GM06990 (cell line): Measurements from ENCODE around the gene KCNC1.

Experiments used
- DNase-seq: peaks from one replicate; pipeline ENCODE4 v3.0.0-alpha.2; 2011; ENCODE audit not compliant: insufficient read length; ENCODE audit errors: extremely low read depth
- H3K27me3 ChIP-seq: replicated peaks from 2 replicates; pipeline ENCODE4 v1.6.0; 2011; ENCODE audit warnings: low read length; ENCODE audit not compliant: control insufficient read depth, insufficient read depth
- H3K36me3 ChIP-seq: 2 replicates; pipeline ENCODE4 v1.5.1; 2011; ENCODE audit warnings: low read length; ENCODE audit not compliant: control insufficient read depth, insufficient read depth
- H3K4me3 ChIP-seq: replicated peaks from 2 replicates; pipeline ENCODE4 v1.5.1; 2011; ENCODE audit warnings: low read depth, mild to moderate bottlenecking, control low read depth, low read length
- TF ChIP-seq, protein P1 (sequence below): IDR thresholded peaks from 2 replicates; pipeline ENCODE4 v1.5.1; 2011; ENCODE audit warnings: low read length, control low read depth, mild to moderate bottlenecking, inconsistent platforms; ENCODE audit not compliant: insufficient read depth, poor library complexity, severe bottlenecking

The KCNC1 gene

DNA sequence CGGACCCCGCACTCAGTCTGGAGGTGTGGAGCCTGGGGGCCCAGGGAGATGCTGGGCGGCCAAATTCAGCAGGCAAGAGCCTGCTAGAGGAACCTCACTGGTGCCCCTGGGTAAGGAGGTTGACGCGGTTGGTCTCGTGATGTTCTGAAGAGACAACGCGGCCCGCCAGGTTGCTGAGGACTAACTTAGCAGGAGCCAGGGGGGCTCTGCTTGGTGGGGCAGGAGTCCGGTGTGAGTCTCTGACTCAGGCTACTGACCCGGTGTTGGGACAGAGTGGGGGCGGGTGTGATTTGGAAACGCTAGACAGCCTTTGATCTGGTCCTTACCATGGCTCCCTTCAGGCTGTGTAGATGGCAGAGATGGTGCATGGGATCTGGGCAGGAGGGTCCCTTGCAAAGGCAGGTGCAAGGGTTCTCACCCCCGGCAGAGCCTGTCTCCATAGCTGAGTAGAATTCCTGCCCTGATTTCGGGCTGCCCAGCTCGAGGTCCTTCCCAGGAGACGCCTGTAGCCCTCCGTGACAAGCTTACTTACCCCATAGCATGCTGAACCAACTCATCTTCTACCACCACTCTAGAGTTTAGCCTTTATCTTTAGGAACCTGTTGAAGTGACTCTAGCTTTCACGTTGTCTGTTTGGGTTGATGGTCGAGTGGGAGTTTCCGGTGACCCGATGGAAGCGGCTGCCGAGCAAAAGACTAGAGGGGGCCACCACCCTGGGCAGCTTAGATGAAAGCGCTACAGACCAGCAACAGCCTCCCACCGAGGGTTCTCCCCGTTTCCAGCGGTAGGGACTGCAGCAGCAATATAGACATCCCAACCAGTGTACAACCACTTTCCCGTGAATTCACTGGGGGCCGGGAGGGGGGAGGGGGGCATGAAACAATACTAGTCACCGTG is 38.4 kb downstream of the KCNC1 start:
- no peak overlapping the region for H3K4me3 ChIP-seq
- TF ChIP-seq, protein P1, sequence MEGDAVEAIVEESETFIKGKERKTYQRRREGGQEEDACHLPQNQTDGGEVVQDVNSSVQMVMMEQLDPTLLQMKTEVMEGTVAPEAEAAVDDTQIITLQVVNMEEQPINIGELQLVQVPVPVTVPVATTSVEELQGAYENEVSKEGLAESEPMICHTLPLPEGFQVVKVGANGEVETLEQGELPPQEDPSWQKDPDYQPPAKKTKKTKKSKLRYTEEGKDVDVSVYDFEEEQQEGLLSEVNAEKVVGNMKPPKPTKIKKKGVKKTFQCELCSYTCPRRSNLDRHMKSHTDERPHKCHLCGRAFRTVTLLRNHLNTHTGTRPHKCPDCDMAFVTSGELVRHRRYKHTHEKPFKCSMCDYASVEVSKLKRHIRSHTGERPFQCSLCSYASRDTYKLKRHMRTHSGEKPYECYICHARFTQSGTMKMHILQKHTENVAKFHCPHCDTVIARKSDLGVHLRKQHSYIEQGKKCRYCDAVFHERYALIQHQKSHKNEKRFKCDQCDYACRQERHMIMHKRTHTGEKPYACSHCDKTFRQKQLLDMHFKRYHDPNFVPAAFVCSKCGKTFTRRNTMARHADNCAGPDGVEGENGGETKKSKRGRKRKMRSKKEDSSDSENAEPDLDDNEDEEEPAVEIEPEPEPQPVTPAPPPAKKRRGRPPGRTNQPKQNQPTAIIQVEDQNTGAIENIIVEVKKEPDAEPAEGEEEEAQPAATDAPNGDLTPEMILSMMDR = no peak
- H3K27me3 ChIP-seq = no peaks in the 10 kb centered on the region
- no peaks in the 10 kb centered on the region for H3K36me3 ChIP-seq
- DNase-seq = no peak

DNA sequence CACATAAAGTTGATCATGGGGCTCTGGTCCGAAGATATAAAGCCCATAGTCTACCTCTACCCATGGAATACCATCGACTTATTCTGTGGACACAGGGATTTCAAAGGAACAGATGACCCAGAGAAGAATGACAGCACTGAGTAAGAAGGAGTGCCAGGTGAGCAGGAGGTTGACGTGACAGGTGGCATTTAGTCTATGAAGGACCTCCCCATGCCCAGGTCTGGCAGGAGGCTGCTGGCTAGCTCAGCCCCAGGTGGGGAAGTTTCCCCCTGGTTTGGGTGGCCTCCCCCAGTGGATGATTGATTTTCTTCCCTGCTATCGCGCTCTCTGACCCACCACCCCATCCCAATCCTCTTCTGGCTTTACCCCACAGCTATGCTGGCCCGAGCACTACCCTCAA is 39.1 kb downstream of the KCNC1 start:
- H3K4me3 ChIP-seq = no peak overlapping the region
- TF ChIP-seq, protein P1 = no peak
- no peaks in the 10 kb centered on the region for H3K27me3 ChIP-seq
- no peak for DNase-seq
- H3K36me3 ChIP-seq = no peaks in the 10 kb centered on the region

DNA sequence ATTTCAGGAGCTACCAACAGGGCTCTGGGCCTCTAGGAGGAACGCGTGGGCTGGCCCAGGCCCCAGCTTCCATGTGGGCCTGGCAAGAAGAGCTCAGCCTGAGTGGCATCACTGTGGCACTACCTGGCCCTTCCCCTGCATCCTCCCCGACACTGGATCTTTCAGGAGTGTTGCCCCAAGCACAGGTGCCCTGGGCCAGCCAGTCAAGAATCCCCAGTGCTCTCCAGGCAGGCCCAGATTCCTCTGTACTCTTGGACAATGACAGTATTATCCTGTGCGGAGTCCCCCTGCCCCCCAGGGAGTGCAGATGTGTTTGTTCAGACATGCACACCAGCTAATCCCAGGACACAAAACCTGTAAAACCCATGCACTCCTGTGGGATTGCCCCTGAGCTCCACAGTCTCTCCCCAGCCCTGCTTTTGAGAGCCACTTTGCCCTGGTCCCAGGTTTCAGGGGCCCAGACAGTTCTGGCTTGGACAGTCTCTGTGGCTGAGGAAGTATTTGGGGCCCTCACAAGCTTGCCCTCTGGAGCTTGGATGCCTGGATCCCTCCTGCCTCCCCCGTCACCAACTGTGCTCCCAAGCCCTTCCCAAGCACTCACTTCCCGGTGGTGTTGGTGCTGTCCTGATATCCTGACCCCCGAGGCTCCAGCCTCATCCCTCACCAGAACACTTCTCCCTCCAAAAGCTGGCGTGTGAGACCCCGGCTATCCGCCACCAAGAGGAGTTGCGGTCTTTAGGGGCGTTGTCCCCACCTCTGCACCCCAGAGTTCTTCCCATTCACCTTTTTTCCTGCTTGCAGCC is 39.9 kb downstream of the KCNC1 start:
- H3K27me3 ChIP-seq = no peaks in the 10 kb centered on the region
- H3K4me3 ChIP-seq = no peak overlapping the region
- H3K36me3 ChIP-seq = no peaks in the 10 kb centered on the region
- TF ChIP-seq, protein P1 = no peak
- DNase-seq = no peak

DNA sequence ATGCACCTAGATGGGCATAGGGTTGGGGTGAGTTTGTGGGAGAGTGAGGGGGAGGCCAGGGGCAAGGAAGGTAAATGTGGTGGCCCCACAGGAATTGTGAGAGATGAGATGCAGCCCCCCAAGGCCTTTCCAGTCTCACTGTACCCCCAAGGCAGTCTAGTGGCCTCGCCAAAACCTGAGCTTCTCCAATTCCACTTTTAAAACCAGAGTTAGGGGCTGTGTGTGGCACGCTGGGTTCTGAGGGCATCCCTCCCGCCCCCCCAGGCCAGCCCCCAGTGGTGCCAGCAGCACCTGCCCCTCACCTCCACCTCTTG is 40.4 kb downstream of the KCNC1 start:
- Histone ChIP-seq H3K4me3 (no peak overlapping the region), H3K27me3 (no peaks in the 10 kb centered on the region), H3K36me3 (no peaks in the 10 kb centered on the region)
- TF ChIP-seq, protein P1 = no peak
- no peak for DNase-seq

DNA sequence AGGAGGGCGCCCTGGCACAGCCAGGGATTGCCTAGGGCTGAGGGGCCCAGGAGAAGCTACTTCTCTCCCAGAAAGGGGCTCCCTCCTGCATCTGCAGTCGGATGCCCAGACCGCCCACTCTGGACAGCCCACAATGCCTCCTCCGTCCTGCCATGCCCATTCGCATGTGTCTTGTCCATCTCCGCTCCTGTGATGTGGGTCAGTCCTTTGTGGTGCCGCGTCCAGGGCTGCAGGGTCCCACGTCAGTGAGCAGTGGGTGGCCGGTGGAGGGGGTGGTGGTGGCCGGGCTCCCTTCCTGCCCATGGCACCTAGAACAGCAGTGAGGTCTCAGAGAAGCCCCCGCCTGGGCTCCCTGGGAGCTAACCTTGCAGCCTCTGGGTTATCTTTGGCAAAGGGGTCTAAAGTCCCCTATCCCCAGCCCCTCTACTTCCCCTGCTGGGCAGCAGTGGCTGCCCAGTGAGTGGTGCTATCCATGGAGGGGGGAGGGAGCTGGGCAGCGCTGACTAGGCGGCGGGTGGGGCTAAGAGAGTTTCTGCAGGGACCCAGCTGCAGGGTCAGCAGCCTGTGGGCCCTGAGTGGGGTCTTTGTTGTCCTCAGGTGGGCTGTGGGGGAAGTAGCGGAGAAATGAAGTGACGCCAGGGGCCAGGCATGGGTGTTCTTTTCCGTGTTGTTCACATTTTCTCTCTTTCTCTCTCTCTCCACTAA is 41.1 kb downstream of the KCNC1 start:
- Histone ChIP-seq H3K36me3 (no peaks in the 10 kb centered on the region), H3K27me3 (no peaks in the 10 kb centered on the region), H3K4me3 (no peak overlapping the region)
- TF ChIP-seq, protein P1 = no peak
- no peak for DNase-seq
